HepG2 (cell line): Measurements from ENCODE around the gene KLHL13. TPM values are rescaled to one million over a fixed set of nuclear protein-coding genes. Genes with fewer than 3 reads are reported as not detected.

ENCODE experiments used
- RELA ChIP-seq: sonication (generic); formaldehyde crosslinking; IDR thresholded peaks from 2 replicates; pipeline ENCODE4 v1.4.0; 2020; ENCODE audit warnings: missing genetic modification reagents
- ZNF749 ChIP-seq: sonication (generic); formaldehyde crosslinking; IDR thresholded peaks from 2 replicates; pipeline ENCODE4 v1.8.0; 2022; ENCODE audit warnings: mild to moderate bottlenecking, missing genetic modification reagents, moderate library complexity, borderline replicate concordance
- polyA plus RNA-seq, 8 experiments: library from polyadenylated mRNA; depleted of rRNA in 3 of 8; stranded (reverse) in 7 of 8; unstranded in 1 of 8; fragments of >200 nt; fragmentation: Illumina TruSeq in 4 of 8; extraction: Trizol in 4 of 8; gene quantifications; 2 replicates each; pipeline versions ENCODE4 v1.2.1 to v1.2.3, GENCODE V29; 2011 to 2016; ENCODE audit warnings: low read depth in 4 of 8, missing spikeins in 1 of 8, mixed read lengths in 1 of 8; ENCODE audit not compliant: insufficient read depth in 1 of 8
- total RNA-seq, 5 experiments: library from RNA; depleted of rRNA; stranded (reverse); fragments of >200 nt; fragmentation: Illumina TruSeq; extraction: Trizol; gene quantifications; 2 replicates each; pipeline ENCODE4 v1.2.3, GENCODE V29; 2016; ENCODE audit warnings: low read depth in 1 of 5
- TF ChIP-seq, protein P1 (sequence below), 2 experiments: sonication (generic) in 1 of 2; formaldehyde crosslinking in 1 of 2; IDR thresholded peaks; 2 replicates each; pipeline versions ENCODE4 v1.4.0 to v1.6.1; 2016 to 2020; ENCODE audit warnings: borderline replicate concordance in 1 of 2, low read depth in 1 of 2, mild to moderate bottlenecking in 1 of 2, missing genetic modification reagents in 1 of 2
- TF ChIP-seq, protein P2 (sequence below): sonication (generic); formaldehyde crosslinking; IDR thresholded peaks from 2 replicates; pipeline ENCODE4 v1.5.0; 2020; ENCODE audit warnings: mild to moderate bottlenecking, missing genetic modification reagents

The KLHL13 gene
- total and polyA plus RNA-seq, 2 of the 13 experiments (the other 11 are each of a cell fraction or from before 2014, with no cell fraction given): 0.28 to 1.6 TPM

DNA sequence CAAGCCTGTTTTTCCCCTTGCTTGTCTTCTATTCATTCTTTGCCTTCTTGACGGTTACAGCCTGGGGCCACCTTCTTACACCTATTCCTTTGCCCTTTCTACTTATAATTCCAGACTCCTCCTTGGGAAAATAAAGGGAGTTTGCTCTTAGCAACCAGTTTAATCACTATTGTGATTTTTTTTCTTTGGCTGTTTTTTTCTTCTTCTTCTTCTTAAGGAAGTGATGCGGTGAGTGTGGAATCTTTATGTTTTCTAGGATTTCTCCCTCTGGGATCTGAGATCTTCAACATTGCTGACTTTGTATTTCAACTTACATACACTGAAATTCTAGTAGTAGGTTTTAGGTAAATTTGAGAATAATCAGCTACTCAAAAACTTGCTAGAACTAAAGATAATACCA is 1.1 kb upstream of the KLHL13 start (continued):
- TF ChIP-seq, protein P1, sequence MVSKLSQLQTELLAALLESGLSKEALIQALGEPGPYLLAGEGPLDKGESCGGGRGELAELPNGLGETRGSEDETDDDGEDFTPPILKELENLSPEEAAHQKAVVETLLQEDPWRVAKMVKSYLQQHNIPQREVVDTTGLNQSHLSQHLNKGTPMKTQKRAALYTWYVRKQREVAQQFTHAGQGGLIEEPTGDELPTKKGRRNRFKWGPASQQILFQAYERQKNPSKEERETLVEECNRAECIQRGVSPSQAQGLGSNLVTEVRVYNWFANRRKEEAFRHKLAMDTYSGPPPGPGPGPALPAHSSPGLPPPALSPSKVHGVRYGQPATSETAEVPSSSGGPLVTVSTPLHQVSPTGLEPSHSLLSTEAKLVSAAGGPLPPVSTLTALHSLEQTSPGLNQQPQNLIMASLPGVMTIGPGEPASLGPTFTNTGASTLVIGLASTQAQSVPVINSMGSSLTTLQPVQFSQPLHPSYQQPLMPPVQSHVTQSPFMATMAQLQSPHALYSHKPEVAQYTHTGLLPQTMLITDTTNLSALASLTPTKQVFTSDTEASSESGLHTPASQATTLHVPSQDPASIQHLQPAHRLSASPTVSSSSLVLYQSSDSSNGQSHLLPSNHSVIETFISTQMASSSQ (IDR thresholded peaks at IDR 0.05; ENCODE audit: low read depth): no peak
- TF ChIP-seq, protein P1 (CRISPR knock-in tag; IDR thresholded peaks at IDR 0.05; ENCODE audit: borderline replicate concordance): no peak
- TF ChIP-seq RELA (CRISPR knock-in tag): no peak
- TF ChIP-seq, protein P2, sequence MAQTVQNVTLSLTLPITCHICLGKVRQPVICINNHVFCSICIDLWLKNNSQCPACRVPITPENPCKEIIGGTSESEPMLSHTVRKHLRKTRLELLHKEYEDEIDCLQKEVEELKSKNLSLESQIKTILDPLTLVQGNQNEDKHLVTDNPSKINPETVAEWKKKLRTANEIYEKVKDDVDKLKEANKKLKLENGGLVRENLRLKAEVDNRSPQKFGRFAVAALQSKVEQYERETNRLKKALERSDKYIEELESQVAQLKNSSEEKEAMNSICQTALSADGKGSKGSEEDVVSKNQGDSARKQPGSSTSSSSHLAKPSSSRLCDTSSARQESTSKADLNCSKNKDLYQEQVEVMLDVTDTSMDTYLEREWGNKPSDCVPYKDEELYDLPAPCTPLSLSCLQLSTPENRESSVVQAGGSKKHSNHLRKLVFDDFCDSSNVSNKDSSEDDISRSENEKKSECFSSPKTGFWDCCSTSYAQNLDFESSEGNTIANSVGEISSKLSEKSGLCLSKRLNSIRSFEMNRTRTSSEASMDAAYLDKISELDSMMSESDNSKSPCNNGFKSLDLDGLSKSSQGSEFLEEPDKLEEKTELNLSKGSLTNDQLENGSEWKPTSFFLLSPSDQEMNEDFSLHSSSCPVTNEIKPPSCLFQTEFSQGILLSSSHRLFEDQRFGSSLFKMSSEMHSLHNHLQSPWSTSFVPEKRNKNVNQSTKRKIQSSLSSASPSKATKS (CRISPR knock-in tag): no peak
- TF ChIP-seq ZNF749: no peak
